Inferior parietal cortex (tissue), 1 donor: ENCODE data around the gene CTIF.
"Not testable (repeated sequence)": the region's sequence is repeated elsewhere in the genome, so short reads cannot be mapped to it uniquely, and the experiment has no call there.

Source experiments
- DNase-seq: peaks from one replicate; pipeline ENCODE4 v3.0.0-alpha.2; 2016; ENCODE audit errors: extremely low spot score

Gene CTIF

GRCh38 chr18:48641981-48642380 lies 103.2 kb downstream of the CTIF start:
- DNase-seq = no peak

GRCh38 chr18:48642503-48642902 lies 103.7 kb downstream of the CTIF start:
- DNase-seq = no peak

GRCh38 chr18:48643262-48643661 lies 104.4 kb downstream of the CTIF start:
- no peak for DNase-seq

- DNase-seq = no peak
These were observed 105.2 kb downstream of the CTIF start for GRCh38 chr18:48644029-48644428.

- DNase-seq = no peak
These were observed 106.7 kb downstream of the CTIF start for GRCh38 chr18:48645427-48646002.

GRCh38 chr18:48646976-48647375 lies 108.1 kb downstream of the CTIF start:
- no peak for DNase-seq

GRCh38 chr18:48649231-48649630 lies 110.4 kb downstream of the CTIF start:
- no peak for DNase-seq

GRCh38 chr18:48654591-48654990 lies 115.8 kb downstream of the CTIF start:
- not testable (repeated sequence) for DNase-seq

- DNase-seq = no peak
These were observed 116.7 kb downstream of the CTIF start for GRCh38 chr18:48655508-48655907.

- DNase-seq = no peak
These were observed 117.3 kb downstream of the CTIF start for GRCh38 chr18:48656176-48656575.

- no peak for DNase-seq
These were observed 117.8 kb downstream of the CTIF start for GRCh38 chr18:48656582-48656981.

GRCh38 chr18:48657447-48658120 lies 118.8 kb downstream of the CTIF start:
- DNase-seq = no peak

- no peak for DNase-seq
These were observed 119.9 kb downstream of the CTIF start for GRCh38 chr18:48658721-48659120.

GRCh38 chr18:48659188-48660009 lies 120.6 kb downstream of the CTIF start:
- DNase-seq = no peak

GRCh38 chr18:48660346-48661228 lies 121.8 kb downstream of the CTIF start:
- DNase-seq = no peak

GRCh38 chr18:48661421-48661820 lies 122.6 kb downstream of the CTIF start:
- no peak for DNase-seq

GRCh38 chr18:48662011-48662661 lies 123.3 kb downstream of the CTIF start:
- no peak for DNase-seq

- no peak for DNase-seq
These were observed 124.5 kb downstream of the CTIF start for GRCh38 chr18:48663096-48663930.

GRCh38 chr18:48663931-48664847 lies 125.4 kb downstream of the CTIF start:
- DNase-seq = peak; percentile 82
